ENCODE measurements around the gene ZNF184. TPM values are rescaled to one million over a fixed set of nuclear protein-coding genes. Genes with fewer than 3 reads are reported as not detected.
A peak's percentile ranks its signal among the peaks of the same experiment; 100 is the strongest.

The ZNF184 gene
- total and polyA plus RNA-seq, 4 donors, result 1.4 to 11.9 (median 3.7) TPM

GRCh38 chr6:27492631-27493190, 19.8 kb upstream of the ZNF184 start:
- Histone ChIP-seq H3K9ac (ENCODE audit: insufficient read depth in 1 of 2, low read length in 2 of 2) (no peak overlapping the region), H3K36me3 (ENCODE audit: control insufficient read depth in 4 of 4, insufficient read depth in 4 of 4, low read length in 4 of 4) (no peaks in the 10 kb centered on the region), H3K27ac (ENCODE audit: low read depth in 1 of 2, low read length in 1 of 2) (no peak overlapping the region), H3K9me3 (ENCODE audit: control insufficient read depth in 4 of 4, insufficient read depth in 3 of 4, low read length in 3 of 4) (peaks cover 0 to 4% (median 0%) of the 10 kb centered on the region in 4 donors), H3K4me1 (ENCODE audit: control insufficient read depth in 5 of 5, insufficient read depth in 5 of 5, low read length in 5 of 5) (peaks cover 0 to 11% (median 0%) of the 10 kb centered on the region in 5 donors), H3K27me3 (ENCODE audit: control insufficient read depth in 3 of 3, insufficient read depth in 3 of 3, low read length in 2 of 3) (peaks cover 0 to 41% (median 39%) of the 10 kb centered on the region in 3 donors), H3K4me3 (no peak overlapping the region)
- ATAC-seq (ENCODE audit: insufficient read depth, low FRiP score), result no peak
- no peak for DNase-seq
- 63 to 77% methylated on average over 2 of the region's 2 CpGs for WGBS, 2 donors
- TF ChIP-seq CTCF (IDR thresholded peaks at IDR 0.05; ENCODE audit: control extremely low read depth, extremely low read depth), result no peak

- peak overlapping the region; percentile 57 for H3K4me3 ChIP-seq
- TF ChIP-seq CTCF (IDR thresholded peaks at IDR 0.05; ENCODE audit: control extremely low read depth, extremely low read depth), result no peak
- H3K36me3 ChIP-seq (ENCODE audit: control insufficient read depth in 4 of 4, insufficient read depth in 4 of 4, low read length in 4 of 4), result peaks cover 0 to 2% (median 0%) of the 10 kb centered on the region in 4 donors
- peak overlapping the region; percentile 94 to 99 for H3K9ac ChIP-seq (ENCODE audit: insufficient read depth in 1 of 2, low read length in 2 of 2)
- peaks cover 0 to 17% (median 7%) of the 10 kb centered on the region in 5 donors for H3K4me1 ChIP-seq (ENCODE audit: control insufficient read depth in 5 of 5, insufficient read depth in 5 of 5, low read length in 5 of 5)
- 3 to 4% methylated on average over 33 of the region's 33 CpGs for WGBS, 2 donors
- H3K9me3 ChIP-seq (ENCODE audit: control insufficient read depth in 4 of 4, insufficient read depth in 3 of 4, low read length in 3 of 4), result no peaks in the 10 kb centered on the region
- peak overlapping the region; percentile 96 for H3K27ac ChIP-seq (ENCODE audit: low read depth in 1 of 2, low read length in 1 of 2)
- ATAC-seq (ENCODE audit: insufficient read depth, low FRiP score) (peak; percentile 77), DNase-seq (peak; percentile 91 to 97 (median 97))
- H3K27me3 ChIP-seq (ENCODE audit: control insufficient read depth in 3 of 3, insufficient read depth in 3 of 3, low read length in 2 of 3), result no peaks in the 10 kb centered on the region
These were observed 6.6 kb upstream of the ZNF184 start for GRCh38 chr6:27479319-27480182.

GRCh38 chr6:27478706-27479318, 5.9 kb upstream of the ZNF184 start:
- H3K4me3 ChIP-seq, result peak overlapping the region; percentile 57
- H3K9me3 ChIP-seq (ENCODE audit: control insufficient read depth in 4 of 4, insufficient read depth in 3 of 4, low read length in 3 of 4), result no peaks in the 10 kb centered on the region
- ATAC-seq (ENCODE audit: insufficient read depth, low FRiP score) (peak; percentile 87), DNase-seq (peak; percentile 95 to 98 (median 97))
- peak overlapping the region; percentile 94 to 99 for H3K9ac ChIP-seq (ENCODE audit: insufficient read depth in 1 of 2, low read length in 2 of 2)
- WGBS, 2 donors, result 0% methylated on average over 28 of the region's 28 CpGs
- no peak for TF ChIP-seq CTCF (IDR thresholded peaks at IDR 0.05; ENCODE audit: control extremely low read depth, extremely low read depth)
- H3K4me1 ChIP-seq (ENCODE audit: control insufficient read depth in 5 of 5, insufficient read depth in 5 of 5, low read length in 5 of 5), result peaks cover 0 to 17% (median 7%) of the 10 kb centered on the region in 5 donors
- H3K36me3 ChIP-seq (ENCODE audit: control insufficient read depth in 4 of 4, insufficient read depth in 4 of 4, low read length in 4 of 4), result peaks cover 0 to 2% (median 0%) of the 10 kb centered on the region in 4 donors
- peak overlapping the region; percentile 96 for H3K27ac ChIP-seq (ENCODE audit: low read depth in 1 of 2, low read length in 1 of 2)
- no peaks in the 10 kb centered on the region for H3K27me3 ChIP-seq (ENCODE audit: control insufficient read depth in 3 of 3, insufficient read depth in 3 of 3, low read length in 2 of 3)
